GM12878 (cell line): ENCODE measurements around the gene ORAI1. TPM values are rescaled to one million over a fixed set of nuclear protein-coding genes. Genes with fewer than 3 reads are reported as not detected.

ENCODE experiments used
- ATAC-seq: fragments of 200-7000 bp; cut with Tn5 transposase; 3 replicates; pipeline ENCODE4 v1.9.1; 2020; ENCODE audit warnings: mild to moderate bottlenecking, moderate library complexity
- BruUV-seq: library from RNA; stranded (reverse); fragments of 400-500 nt; replicated peaks from 2 replicates; lab custom pipeline; 2021; lab: Mats Ljungman, UMichigan
- CTCF ChIA-PET: fragments of 300-600 bp; sonication (Branson Sonifier 250); formaldehyde crosslinking; extraction: SDS; loops from one replicate; lab custom pipeline; 2021; ENCODE audit warnings: inconsistent platforms; lab: Yijun Ruan, JAX
- POLR2A ChIA-PET: fragments of 350-600 bp; formaldehyde crosslinking; extraction: SDS; loops from one replicate; lab custom pipeline; 2021; ENCODE audit warnings: inconsistent platforms; lab: Charles Lee
- RAD21 ChIA-PET: fragments of 300-600 bp; sonication (Branson Sonifier 250); formaldehyde crosslinking; loops from one replicate; lab custom pipeline; 2023; ENCODE audit warnings: antibody characterized with exemption; ENCODE audit not compliant: unreplicated experiment; lab: Charles Lee
- SMC1A ChIA-PET: fragments of 300-600 bp; sonication (Branson Sonifier 250); formaldehyde crosslinking; loops from one replicate; lab custom pipeline; 2023; ENCODE audit not compliant: unreplicated experiment, uncharacterized antibody; lab: Charles Lee
- DNase-seq: peaks from one replicate; pipeline ENCODE4 v3.0.0-alpha.2; 2011; ENCODE audit warnings: low read depth, low spot score
- FAIRE-seq: peaks from 3 replicates; lab custom pipeline; 2011; peaks lifted over from hg19 to GRCh38; lab: Jason Lieb, UNC
- H2AFZ ChIP-seq: 2 replicates; pipeline ENCODE4 v1.6.0; 2011; ENCODE audit warnings: low read depth, low read length, control low read depth; ENCODE audit not compliant: control insufficient read depth
- H3K27ac ChIP-seq: 2 replicates; pipeline ENCODE4 v1.5.1; 2011; ENCODE audit warnings: control low read depth; ENCODE audit not compliant: control insufficient read depth, insufficient read depth
- H3K27me3 ChIP-seq, 2 experiments: replicated peaks in 1 of 2; 2 replicates each; pipeline versions ENCODE4 v1.6.0 to v1.6.1; 2011; ENCODE audit warnings: low read length in 1 of 2; ENCODE audit not compliant: control insufficient read depth in 2 of 2, insufficient read depth in 2 of 2
- H3K36me3 ChIP-seq, 2 experiments: 2 replicates each; pipeline ENCODE4 v1.5.1; 2011; ENCODE audit warnings: low read length in 1 of 2; ENCODE audit not compliant: control insufficient read depth in 2 of 2, insufficient read depth in 2 of 2
- H3K4me1 ChIP-seq: 2 replicates; pipeline ENCODE4 v1.6.1; 2011; ENCODE audit warnings: mild to moderate bottlenecking, low read length, moderate library complexity, mixed read lengths; ENCODE audit not compliant: control insufficient read depth, insufficient read depth
- H3K4me2 ChIP-seq: 2 replicates; pipeline ENCODE4 v1.6.0; 2011; ENCODE audit warnings: control low read depth; ENCODE audit not compliant: control insufficient read depth, insufficient read depth
- H3K4me3 ChIP-seq: fragments of 200-600 bp; sonication (generic); 2 replicates; pipeline ENCODE4 v1.5.1; 2016
- H3K79me2 ChIP-seq: 2 replicates; pipeline ENCODE4 v1.6.0; 2011; ENCODE audit warnings: low read length; ENCODE audit not compliant: control insufficient read depth, insufficient read depth
- H3K9ac ChIP-seq: 2 replicates; pipeline ENCODE4 v1.8.0; 2011; ENCODE audit warnings: low read length, control low read depth, mixed read lengths; ENCODE audit not compliant: control insufficient read depth, insufficient read depth
- H3K9me3 ChIP-seq: replicated peaks from 3 replicates; pipeline ENCODE4 v1.5.1; 2011; ENCODE audit warnings: mild to moderate bottlenecking, low read length; ENCODE audit not compliant: control insufficient read depth, insufficient read depth
- H4K20me1 ChIP-seq: 2 replicates; pipeline ENCODE4 v1.6.0; 2011; ENCODE audit not compliant: control insufficient read depth, insufficient read depth
- BHLHE40 ChIP-seq, 2 experiments: fragments of 450-650 bp in 1 of 2; IDR thresholded peaks; 2 replicates each; pipeline ENCODE4 v1.6.1; 2011 to 2017; ENCODE audit warnings: low read depth in 2 of 2, borderline replicate concordance in 1 of 2, improper control_type of control experiment in 1 of 2, low read length in 1 of 2, mild to moderate bottlenecking in 1 of 2
- KLF5 ChIP-seq: fragments of 450-650 bp; IDR thresholded peaks from 2 replicates; pipeline ENCODE4 v1.6.1; 2014; ENCODE audit warnings: mild to moderate bottlenecking; ENCODE audit not compliant: partially characterized antibody
- MTA3 ChIP-seq: IDR thresholded peaks from 2 replicates; pipeline ENCODE4 v1.6.1; 2012; ENCODE audit warnings: low read length, inconsistent platforms, borderline replicate concordance
- NR2C1 ChIP-seq: fragments of 450-650 bp; IDR thresholded peaks from 2 replicates; pipeline ENCODE4 v1.6.1; 2017; ENCODE audit warnings: antibody characterized with exemption, mild to moderate bottlenecking, moderate library complexity
- PML ChIP-seq: IDR thresholded peaks from 2 replicates; pipeline ENCODE4 v1.6.1; 2012; ENCODE audit warnings: low read length, inconsistent platforms
- SMC3 ChIP-seq: IDR thresholded peaks from 2 replicates; pipeline ENCODE4 v1.6.1; 2011; ENCODE audit warnings: low read length, improper control_type of control experiment, borderline replicate concordance
- USF1 ChIP-seq: IDR thresholded peaks from 2 replicates; pipeline ENCODE4 v1.6.1; 2011; ENCODE audit warnings: borderline replicate concordance, low read depth, mild to moderate bottlenecking, moderate library complexity, mixed read lengths, low read length; ENCODE audit not compliant: insufficient read depth; ENCODE audit errors: extremely low read length
- ZNF274 ChIP-seq: IDR thresholded peaks from one replicate; pipeline ENCODE4 v1.8.0; 2011; ENCODE audit not compliant: insufficient read length, insufficient read depth
- WGBS: methylation state at CpG from one replicate; pipeline ENCODE4 v1.1.6; 2016; ENCODE audit warnings: low lambda C conversion rate; ENCODE audit not compliant: insufficient replicate concordance, insufficient coverage; ENCODE audit errors: missing lambda C conversion rate; 5-methylcytosine and 5-hydroxymethylcytosine counted together
- in situ Hi-C: fragments of 300-500 bp; cut with MboI; formaldehyde crosslinking; loops from 9 replicates; pipeline ENCODE4 v1.14.3; 2018; ENCODE audit warnings: mixed read lengths
- intact Hi-C: fragments of 100-400 bp; cut with micrococcal nuclease; formaldehyde crosslinking; loops from one replicate; pipeline ENCODE4 v1.14.2; 2022; ENCODE audit not compliant: unreplicated experiment
- polyA plus RNA-seq, 11 experiments: library from polyadenylated mRNA; depleted of rRNA in 4 of 11; unstranded in 6 of 11; stranded (reverse) in 5 of 11; fragments of >200 nt; fragmentation: Nextera tagmentation in 4 of 11; fragmentation: Illumina TruSeq in 1 of 11; extraction: Ambion mirVana in 4 of 11; extraction: Trizol in 1 of 11; gene quantifications; 1 replicate in 1 of 11; 2 replicates in 10 of 11; pipeline versions ENCODE4 v1.2.1 to v1.2.3, GENCODE V29; 2011 to 2016; ENCODE audit warnings: inconsistent platforms in 2 of 11, missing spikeins in 2 of 11, low read depth in 1 of 11
- total RNA-seq, 4 experiments: library from RNA; depleted of rRNA in 3 of 4; stranded (reverse); fragments of >200 nt in 3 of 4; fragmentation: Illumina TruSeq in 1 of 4; extraction: Trizol in 1 of 4; gene quantifications; 2 replicates each; pipeline versions ENCODE4 v1.2.1 to v1.2.3, GENCODE V29; 2013 to 2021
- TF ChIP-seq, protein P1 (sequence below): IDR thresholded peaks from 2 replicates; pipeline ENCODE4 v1.6.1; 2012; ENCODE audit warnings: mild to moderate bottlenecking, low read depth, low read length
- TF ChIP-seq, protein P2 (sequence below): fragments of 450-650 bp; IDR thresholded peaks from 2 replicates; pipeline ENCODE4 v1.6.1; 2017; ENCODE audit warnings: antibody characterized with exemption, mild to moderate bottlenecking, moderate library complexity

Gene ORAI1
- total and polyA plus RNA-seq, 10 of the 15 experiments (the other 5 are each of a cell fraction or from before 2014, with no cell fraction given), result 5.5 to 33.1 (median 11.8) TPM

GRCh38 chr12:121595520-121595919 lies 30.8 kb upstream of the ORAI1 start:
- ChIA-PET POLR2A (no interaction called here), RAD21 (interaction anchor here (0.9 kb wide), 1 partner anchor 28 kb away, joined by 3 read pairs; no protein-coding TSS in a partner anchor), CTCF (no interaction called here), SMC1A (no interaction called here)
- BruUV-seq, result no TSS peak
- in situ Hi-C loops (no loop called here), intact Hi-C loops (no loop called here)
- Histone ChIP-seq H3K9ac (no peak overlapping the region), H3K36me3 (no peaks in the 10 kb centered on the region), H2AFZ (no peak overlapping the region), H3K27ac (no peak overlapping the region), H3K4me3 (no peak overlapping the region), H3K27me3 (no peaks in the 10 kb centered on the region), H4K20me1 (no peaks in the 10 kb centered on the region), H3K4me2 (no peak overlapping the region), H3K79me2 (no peaks in the 10 kb centered on the region), H3K9me3 (no peaks in the 10 kb centered on the region), H3K4me1 (peaks cover 10% of the 10 kb centered on the region)
- FAIRE-seq (no peak), DNase-seq (no peak), ATAC-seq (no peak)
- TF ChIP-seq BHLHE40 (IDR thresholded peaks at IDR 0.05; ENCODE audit: borderline replicate concordance in 1 of 2, low read depth in 2 of 2, low read length in 1 of 2) (no peak), NR2C1 (no peak), USF1 (no peak), ZNF274 (no peak), KLF5 (no peak), SMC3 (no peak), MTA3 (no peak), PML (no peak)
- TF ChIP-seq, protein P1, sequence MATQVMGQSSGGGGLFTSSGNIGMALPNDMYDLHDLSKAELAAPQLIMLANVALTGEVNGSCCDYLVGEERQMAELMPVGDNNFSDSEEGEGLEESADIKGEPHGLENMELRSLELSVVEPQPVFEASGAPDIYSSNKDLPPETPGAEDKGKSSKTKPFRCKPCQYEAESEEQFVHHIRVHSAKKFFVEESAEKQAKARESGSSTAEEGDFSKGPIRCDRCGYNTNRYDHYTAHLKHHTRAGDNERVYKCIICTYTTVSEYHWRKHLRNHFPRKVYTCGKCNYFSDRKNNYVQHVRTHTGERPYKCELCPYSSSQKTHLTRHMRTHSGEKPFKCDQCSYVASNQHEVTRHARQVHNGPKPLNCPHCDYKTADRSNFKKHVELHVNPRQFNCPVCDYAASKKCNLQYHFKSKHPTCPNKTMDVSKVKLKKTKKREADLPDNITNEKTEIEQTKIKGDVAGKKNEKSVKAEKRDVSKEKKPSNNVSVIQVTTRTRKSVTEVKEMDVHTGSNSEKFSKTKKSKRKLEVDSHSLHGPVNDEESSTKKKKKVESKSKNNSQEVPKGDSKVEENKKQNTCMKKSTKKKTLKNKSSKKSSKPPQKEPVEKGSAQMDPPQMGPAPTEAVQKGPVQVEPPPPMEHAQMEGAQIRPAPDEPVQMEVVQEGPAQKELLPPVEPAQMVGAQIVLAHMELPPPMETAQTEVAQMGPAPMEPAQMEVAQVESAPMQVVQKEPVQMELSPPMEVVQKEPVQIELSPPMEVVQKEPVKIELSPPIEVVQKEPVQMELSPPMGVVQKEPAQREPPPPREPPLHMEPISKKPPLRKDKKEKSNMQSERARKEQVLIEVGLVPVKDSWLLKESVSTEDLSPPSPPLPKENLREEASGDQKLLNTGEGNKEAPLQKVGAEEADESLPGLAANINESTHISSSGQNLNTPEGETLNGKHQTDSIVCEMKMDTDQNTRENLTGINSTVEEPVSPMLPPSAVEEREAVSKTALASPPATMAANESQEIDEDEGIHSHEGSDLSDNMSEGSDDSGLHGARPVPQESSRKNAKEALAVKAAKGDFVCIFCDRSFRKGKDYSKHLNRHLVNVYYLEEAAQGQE, result no peak
- TF ChIP-seq, protein P2, sequence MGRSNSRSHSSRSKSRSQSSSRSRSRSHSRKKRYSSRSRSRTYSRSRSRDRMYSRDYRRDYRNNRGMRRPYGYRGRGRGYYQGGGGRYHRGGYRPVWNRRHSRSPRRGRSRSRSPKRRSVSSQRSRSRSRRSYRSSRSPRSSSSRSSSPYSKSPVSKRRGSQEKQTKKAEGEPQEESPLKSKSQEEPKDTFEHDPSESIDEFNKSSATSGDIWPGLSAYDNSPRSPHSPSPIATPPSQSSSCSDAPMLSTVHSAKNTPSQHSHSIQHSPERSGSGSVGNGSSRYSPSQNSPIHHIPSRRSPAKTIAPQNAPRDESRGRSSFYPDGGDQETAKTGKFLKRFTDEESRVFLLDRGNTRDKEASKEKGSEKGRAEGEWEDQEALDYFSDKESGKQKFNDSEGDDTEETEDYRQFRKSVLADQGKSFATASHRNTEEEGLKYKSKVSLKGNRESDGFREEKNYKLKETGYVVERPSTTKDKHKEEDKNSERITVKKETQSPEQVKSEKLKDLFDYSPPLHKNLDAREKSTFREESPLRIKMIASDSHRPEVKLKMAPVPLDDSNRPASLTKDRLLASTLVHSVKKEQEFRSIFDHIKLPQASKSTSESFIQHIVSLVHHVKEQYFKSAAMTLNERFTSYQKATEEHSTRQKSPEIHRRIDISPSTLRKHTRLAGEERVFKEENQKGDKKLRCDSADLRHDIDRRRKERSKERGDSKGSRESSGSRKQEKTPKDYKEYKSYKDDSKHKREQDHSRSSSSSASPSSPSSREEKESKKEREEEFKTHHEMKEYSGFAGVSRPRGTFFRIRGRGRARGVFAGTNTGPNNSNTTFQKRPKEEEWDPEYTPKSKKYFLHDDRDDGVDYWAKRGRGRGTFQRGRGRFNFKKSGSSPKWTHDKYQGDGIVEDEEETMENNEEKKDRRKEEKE, result no peak
- whole genome bisulfite sequencing, result 93% methylated on average over 12 of the region's 12 CpGs
